Measurements from ENCODE around the gene BAHCC1.
A peak's percentile ranks its signal among the peaks of the same experiment; 100 is the strongest.

The BAHCC1 gene

GRCh38 chr17:81513753-81514488, 118.7 kb downstream of the BAHCC1 start:
- peak overlapping the region; percentile 74; the same call in 1 of the 2 replicates for H3K9ac ChIP-seq
- TF ChIP-seq CTCF (conservative IDR thresholded peaks at IDR 0.05; ENCODE audit: low read depth, low read length): no peak
- H3K4me3 ChIP-seq (IDR thresholded peaks at IDR 0.05; ENCODE audit: insufficient read depth, low read depth, low read length): peak overlapping the region; percentile 34
- peak overlapping the region; percentile 74 for H3K27ac ChIP-seq
- H3K36me3 ChIP-seq (ENCODE audit: insufficient read depth): peaks cover 20% of the 10 kb centered on the region; the same call in 1 of the 2 replicates
- peaks cover 26% of the 10 kb centered on the region for H3K4me1 ChIP-seq (ENCODE audit: low read depth, poor library complexity, severe bottlenecking)
- 0 out of 2 replicates have a peak, but pooled peaks cover 2% of the 10 kb centered on the region for H3K27me3 ChIP-seq (ENCODE audit: insufficient read depth, low read depth)
- H3K4me2 ChIP-seq: peak overlapping the region; percentile 61
- H3K79me2 ChIP-seq (ENCODE audit: insufficient read depth, low read depth): peaks cover 24% of the 10 kb centered on the region
- H4K20me1 ChIP-seq (ENCODE audit: insufficient read depth): peaks cover 30% of the 10 kb centered on the region; the same call in 1 of the 2 replicates
- H2AFZ ChIP-seq (ENCODE audit: low read depth): peak overlapping the region; percentile 82

- peaks cover 24% of the 10 kb centered on the region for H3K79me2 ChIP-seq (ENCODE audit: insufficient read depth, low read depth)
- peak overlapping the region; percentile 74 for H3K27ac ChIP-seq
- H3K9ac ChIP-seq: peak overlapping the region; percentile 74; the same call in 1 of the 2 replicates
- H3K4me2 ChIP-seq: peak overlapping the region; percentile 61
- H3K36me3 ChIP-seq (ENCODE audit: insufficient read depth): peaks cover 20% of the 10 kb centered on the region; the same call in 1 of the 2 replicates
- peaks cover 2% of the 10 kb centered on the region; the same call in 1 of the 2 replicates for H3K27me3 ChIP-seq (ENCODE audit: insufficient read depth, low read depth)
- no peak for TF ChIP-seq CTCF (conservative IDR thresholded peaks at IDR 0.05; ENCODE audit: low read depth, low read length)
- H2AFZ ChIP-seq (ENCODE audit: low read depth): peak overlapping the region; percentile 82
- H3K4me1 ChIP-seq (ENCODE audit: low read depth, poor library complexity, severe bottlenecking): peaks cover 26% of the 10 kb centered on the region
- H4K20me1 ChIP-seq (ENCODE audit: insufficient read depth): peaks cover 30% of the 10 kb centered on the region; the same call in 1 of the 2 replicates
- no peak overlapping the region for H3K4me3 ChIP-seq (IDR thresholded peaks at IDR 0.05; ENCODE audit: insufficient read depth, low read depth, low read length)
Measured at GRCh38 chr17:81514489-81514738, 119.2 kb downstream of the BAHCC1 start.

- peaks cover 19% of the 10 kb centered on the region; the same call in 1 of the 2 replicates for H3K36me3 ChIP-seq (ENCODE audit: insufficient read depth)
- H3K9ac ChIP-seq: peak overlapping the region; percentile 74; the same call in 1 of the 2 replicates
- H4K20me1 ChIP-seq (ENCODE audit: insufficient read depth): peaks cover 25% of the 10 kb centered on the region; the same call in 1 of the 2 replicates
- peak overlapping the region; percentile 61 for H3K4me2 ChIP-seq
- H3K4me3 ChIP-seq (IDR thresholded peaks at IDR 0.05; ENCODE audit: insufficient read depth, low read depth, low read length): no peak overlapping the region
- peak overlapping the region; percentile 74 for H3K27ac ChIP-seq
- H3K27me3 ChIP-seq (ENCODE audit: insufficient read depth, low read depth): peaks cover 6% of the 10 kb centered on the region; the same call in 1 of the 2 replicates
- H3K79me2 ChIP-seq (ENCODE audit: insufficient read depth, low read depth): peaks cover 24% of the 10 kb centered on the region
- H2AFZ ChIP-seq (ENCODE audit: low read depth): peak overlapping the region; percentile 82
- TF ChIP-seq CTCF (conservative IDR thresholded peaks at IDR 0.05; ENCODE audit: low read depth, low read length): no peak
- peaks cover 21% of the 10 kb centered on the region for H3K4me1 ChIP-seq (ENCODE audit: low read depth, poor library complexity, severe bottlenecking)
Measured at GRCh38 chr17:81514739-81515529, 119.7 kb downstream of the BAHCC1 start.

GRCh38 chr17:81515530-81516041, 120.3 kb downstream of the BAHCC1 start:
- Histone ChIP-seq H3K36me3 (ENCODE audit: insufficient read depth) (peaks cover 12% of the 10 kb centered on the region; the same call in 1 of the 2 replicates), H3K4me3 (IDR thresholded peaks at IDR 0.05; ENCODE audit: insufficient read depth, low read depth, low read length) (no peak overlapping the region), H3K4me1 (ENCODE audit: low read depth, poor library complexity, severe bottlenecking) (peaks cover 16% of the 10 kb centered on the region), H3K27ac (peak overlapping the region; percentile 74), H3K79me2 (ENCODE audit: insufficient read depth, low read depth) (peaks cover 19% of the 10 kb centered on the region), H3K9ac (peak overlapping the region; percentile 74; the same call in 1 of the 2 replicates), H3K27me3 (ENCODE audit: insufficient read depth, low read depth) (peaks cover 6% of the 10 kb centered on the region; the same call in 1 of the 2 replicates), H4K20me1 (ENCODE audit: insufficient read depth) (peaks cover 19% of the 10 kb centered on the region; the same call in 1 of the 2 replicates), H2AFZ (ENCODE audit: low read depth) (peak overlapping the region; percentile 82), H3K4me2 (peak overlapping the region; percentile 61)
- TF ChIP-seq CTCF (conservative IDR thresholded peaks at IDR 0.05; ENCODE audit: low read depth, low read length): no peak
